ENCODE results near the gene GALNT2.

The GALNT2 gene

GRCh38 chr1:230105754-230106625, 39.0 kb downstream of the GALNT2 start:
- Histone ChIP-seq H3K9ac (ENCODE audit: low read length) (peak overlapping the region; percentile 78), H3K4me1 (ENCODE audit: control insufficient read depth, insufficient read depth, low read length) (peaks cover 84% of the 10 kb centered on the region), H3K36me3 (ENCODE audit: control insufficient read depth, insufficient read depth, low read length, severe bottlenecking) (peaks cover 4% of the 10 kb centered on the region), H3K27me3 (replicated peaks; ENCODE audit: control insufficient read depth, insufficient read depth, low read length) (no peaks in the 10 kb centered on the region), H3K9me3 (ENCODE audit: control insufficient read depth, low read length) (no peaks in the 10 kb centered on the region), H3K4me3 (ENCODE audit: low read length) (peak overlapping the region; percentile 54)
- DNase-seq (ENCODE audit: low read depth) = peak; percentile 88

DNA sequence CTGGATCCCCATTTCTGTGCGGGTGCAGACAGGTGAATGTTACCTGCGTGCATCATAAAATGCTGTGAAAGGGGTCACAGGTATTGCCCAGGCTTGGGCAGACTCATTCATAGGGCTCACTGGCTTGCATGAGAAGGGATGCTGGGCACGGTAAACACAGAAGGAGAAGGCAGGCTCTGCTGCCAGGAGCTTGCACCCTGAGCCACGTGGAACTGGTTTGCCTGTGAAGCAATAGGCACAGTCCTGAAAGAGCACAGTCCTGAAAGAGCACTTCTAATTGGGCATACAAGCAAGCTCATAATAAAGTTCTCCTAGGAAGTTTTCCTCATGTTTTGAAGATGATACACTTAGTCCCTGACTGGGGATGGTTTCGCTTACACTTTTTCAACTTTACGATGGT, 40.9 kb downstream of the GALNT2 start:
- H3K36me3 ChIP-seq (ENCODE audit: control insufficient read depth, insufficient read depth, low read length, severe bottlenecking) = peaks cover 4% of the 10 kb centered on the region
- peaks cover 85% of the 10 kb centered on the region for H3K4me1 ChIP-seq (ENCODE audit: control insufficient read depth, insufficient read depth, low read length)
- no peaks in the 10 kb centered on the region for H3K9me3 ChIP-seq (ENCODE audit: control insufficient read depth, low read length)
- DNase-seq (ENCODE audit: low read depth) = no peak
- no peak overlapping the region for H3K9ac ChIP-seq (ENCODE audit: low read length)
- H3K4me3 ChIP-seq (ENCODE audit: low read length) = no peak overlapping the region
- H3K27me3 ChIP-seq (replicated peaks; ENCODE audit: control insufficient read depth, insufficient read depth, low read length) = no peaks in the 10 kb centered on the region

GRCh38 chr1:230108580-230108979, 41.5 kb downstream of the GALNT2 start:
- no peak for DNase-seq (ENCODE audit: low read depth)
- no peak overlapping the region for H3K9ac ChIP-seq (ENCODE audit: low read length)
- peaks cover 85% of the 10 kb centered on the region for H3K4me1 ChIP-seq (ENCODE audit: control insufficient read depth, insufficient read depth, low read length)
- H3K36me3 ChIP-seq (ENCODE audit: control insufficient read depth, insufficient read depth, low read length, severe bottlenecking) = peaks cover 4% of the 10 kb centered on the region
- no peak overlapping the region for H3K4me3 ChIP-seq (ENCODE audit: low read length)
- H3K9me3 ChIP-seq (ENCODE audit: control insufficient read depth, low read length) = no peaks in the 10 kb centered on the region
- no peaks in the 10 kb centered on the region for H3K27me3 ChIP-seq (replicated peaks; ENCODE audit: control insufficient read depth, insufficient read depth, low read length)

GRCh38 chr1:230109066-230109465, 42.0 kb downstream of the GALNT2 start:
- Histone ChIP-seq H3K27me3 (replicated peaks; ENCODE audit: control insufficient read depth, insufficient read depth, low read length) (no peaks in the 10 kb centered on the region), H3K9me3 (ENCODE audit: control insufficient read depth, low read length) (no peaks in the 10 kb centered on the region), H3K4me3 (ENCODE audit: low read length) (no peak overlapping the region), H3K36me3 (ENCODE audit: control insufficient read depth, insufficient read depth, low read length, severe bottlenecking) (peaks cover 4% of the 10 kb centered on the region), H3K4me1 (ENCODE audit: control insufficient read depth, insufficient read depth, low read length) (peaks cover 85% of the 10 kb centered on the region), H3K9ac (ENCODE audit: low read length) (no peak overlapping the region)
- DNase-seq (ENCODE audit: low read depth) = no peak

GRCh38 chr1:230109895-230110667, 43.0 kb downstream of the GALNT2 start:
- H3K4me1 ChIP-seq (ENCODE audit: control insufficient read depth, insufficient read depth, low read length) = peaks cover 86% of the 10 kb centered on the region
- peak overlapping the region; percentile 10 for H3K9ac ChIP-seq (ENCODE audit: low read length)
- DNase-seq (ENCODE audit: low read depth) = no peak
- no peaks in the 10 kb centered on the region for H3K9me3 ChIP-seq (ENCODE audit: control insufficient read depth, low read length)
- H3K36me3 ChIP-seq (ENCODE audit: control insufficient read depth, insufficient read depth, low read length, severe bottlenecking) = peaks cover 4% of the 10 kb centered on the region
- H3K4me3 ChIP-seq (ENCODE audit: low read length) = no peak overlapping the region
- H3K27me3 ChIP-seq (replicated peaks; ENCODE audit: control insufficient read depth, insufficient read depth, low read length) = no peaks in the 10 kb centered on the region

GRCh38 chr1:230110971-230111370, 43.9 kb downstream of the GALNT2 start:
- H3K4me3 ChIP-seq (ENCODE audit: low read length) = no peak overlapping the region
- no peak overlapping the region for H3K9ac ChIP-seq (ENCODE audit: low read length)
- peaks cover 4% of the 10 kb centered on the region for H3K36me3 ChIP-seq (ENCODE audit: control insufficient read depth, insufficient read depth, low read length, severe bottlenecking)
- H3K27me3 ChIP-seq (replicated peaks; ENCODE audit: control insufficient read depth, insufficient read depth, low read length) = no peaks in the 10 kb centered on the region
- peaks cover 77% of the 10 kb centered on the region for H3K4me1 ChIP-seq (ENCODE audit: control insufficient read depth, insufficient read depth, low read length)
- DNase-seq (ENCODE audit: low read depth) = no peak
- no peaks in the 10 kb centered on the region for H3K9me3 ChIP-seq (ENCODE audit: control insufficient read depth, low read length)

- Histone ChIP-seq H3K36me3 (ENCODE audit: control insufficient read depth, insufficient read depth, low read length, severe bottlenecking) (peaks cover 13% of the 10 kb centered on the region), H3K9me3 (ENCODE audit: control insufficient read depth, low read length) (no peaks in the 10 kb centered on the region), H3K4me3 (ENCODE audit: low read length) (no peak overlapping the region), H3K27me3 (replicated peaks; ENCODE audit: control insufficient read depth, insufficient read depth, low read length) (no peaks in the 10 kb centered on the region), H3K9ac (ENCODE audit: low read length) (peak overlapping the region; percentile 45), H3K4me1 (ENCODE audit: control insufficient read depth, insufficient read depth, low read length) (peaks cover 64% of the 10 kb centered on the region)
- DNase-seq (ENCODE audit: low read depth) = no peak
These were observed 45.2 kb downstream of the GALNT2 start for GRCh38 chr1:230112131-230112701.

- H3K9me3 ChIP-seq (ENCODE audit: control insufficient read depth, low read length) = no peaks in the 10 kb centered on the region
- H3K27me3 ChIP-seq (replicated peaks; ENCODE audit: control insufficient read depth, insufficient read depth, low read length) = no peaks in the 10 kb centered on the region
These were observed 45.7 kb downstream of the GALNT2 start for GRCh38 chr1:230112782-230113181.

GRCh38 chr1:230113235-230113592, 46.2 kb downstream of the GALNT2 start:
- Histone ChIP-seq H3K27me3 (replicated peaks; ENCODE audit: control insufficient read depth, insufficient read depth, low read length) (no peaks in the 10 kb centered on the region), H3K4me1 (ENCODE audit: control insufficient read depth, insufficient read depth, low read length) (peaks cover 54% of the 10 kb centered on the region), H3K4me3 (ENCODE audit: low read length) (peak overlapping the region; percentile 67), H3K9ac (ENCODE audit: low read length) (peak overlapping the region; percentile 69), H3K9me3 (ENCODE audit: control insufficient read depth, low read length) (no peaks in the 10 kb centered on the region), H3K36me3 (ENCODE audit: control insufficient read depth, insufficient read depth, low read length, severe bottlenecking) (peaks cover 19% of the 10 kb centered on the region)
- no peak for DNase-seq (ENCODE audit: low read depth)

More at GRCh38 chr1:230112782-230113181, 45.7 kb downstream of the GALNT2 start:
- peaks cover 15% of the 10 kb centered on the region for H3K36me3 ChIP-seq (ENCODE audit: control insufficient read depth, insufficient read depth, low read length, severe bottlenecking)
- peak overlapping the region; percentile 69 for H3K9ac ChIP-seq (ENCODE audit: low read length)
- peak overlapping the region; percentile 67 for H3K4me3 ChIP-seq (ENCODE audit: low read length)
- H3K4me1 ChIP-seq (ENCODE audit: control insufficient read depth, insufficient read depth, low read length) = peaks cover 59% of the 10 kb centered on the region
- no peak for DNase-seq (ENCODE audit: low read depth)

DNA sequence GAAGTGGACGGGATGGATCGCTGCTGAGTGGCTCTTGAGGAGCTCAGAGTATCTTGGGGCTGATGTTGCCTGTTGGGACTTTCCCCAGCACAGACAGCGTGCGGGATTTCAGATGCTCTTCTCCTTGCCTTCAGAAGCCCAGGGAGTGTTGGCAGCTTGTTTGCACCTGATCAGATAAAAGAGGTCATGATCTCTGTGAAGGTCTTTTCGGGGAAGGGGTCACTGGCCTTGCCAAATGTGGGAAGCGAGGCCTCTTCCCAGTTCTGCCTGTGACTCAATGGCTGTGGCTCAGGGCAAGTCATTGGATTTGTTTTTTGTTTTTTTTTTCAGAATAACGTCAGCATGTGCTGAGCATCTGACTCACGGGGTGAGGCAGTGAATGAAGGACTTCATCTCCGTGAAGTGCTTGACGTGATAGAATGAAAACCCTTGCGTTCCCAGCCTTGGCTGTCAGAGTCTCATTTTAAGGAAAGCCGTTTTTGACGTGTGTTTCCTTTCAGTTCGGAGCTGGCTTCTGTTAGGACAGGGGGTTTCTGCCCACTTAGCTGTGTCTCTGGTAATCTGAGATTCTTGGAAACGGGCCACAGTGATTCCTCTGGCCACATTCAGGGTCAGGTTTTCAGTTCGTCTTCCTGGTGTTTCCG, 46.7 kb downstream of the GALNT2 start:
- H3K4me1 ChIP-seq (ENCODE audit: control insufficient read depth, insufficient read depth, low read length) = peaks cover 50% of the 10 kb centered on the region
- H3K36me3 ChIP-seq (ENCODE audit: control insufficient read depth, insufficient read depth, low read length, severe bottlenecking) = peaks cover 16% of the 10 kb centered on the region
- no peaks in the 10 kb centered on the region for H3K9me3 ChIP-seq (ENCODE audit: control insufficient read depth, low read length)
- peak overlapping the region; percentile 69 for H3K9ac ChIP-seq (ENCODE audit: low read length)
- no peaks in the 10 kb centered on the region for H3K27me3 ChIP-seq (replicated peaks; ENCODE audit: control insufficient read depth, insufficient read depth, low read length)
- peak; percentile 91 for DNase-seq (ENCODE audit: low read depth)
- peak overlapping the region; percentile 67 for H3K4me3 ChIP-seq (ENCODE audit: low read length)

DNA sequence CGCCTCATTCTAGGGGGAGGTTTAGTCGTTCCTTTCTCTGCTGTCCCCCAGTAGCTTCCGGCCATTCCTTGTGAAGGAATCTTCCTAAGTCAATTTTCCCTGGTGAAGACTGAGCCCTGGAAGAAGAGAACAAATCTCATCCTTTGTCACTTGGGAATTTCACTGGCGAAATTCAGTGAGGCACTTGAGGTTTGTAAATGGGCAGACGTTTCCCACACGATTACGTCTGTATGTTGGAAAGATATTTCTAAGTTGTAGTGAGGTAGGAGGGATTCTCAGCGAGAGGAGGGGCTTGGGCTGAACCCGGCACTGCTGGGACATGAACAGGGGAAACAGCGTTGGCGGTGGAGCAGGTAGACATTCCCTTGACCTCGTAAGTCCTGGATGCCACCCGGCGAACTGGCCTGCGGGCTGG, 47.2 kb downstream of the GALNT2 start:
- Histone ChIP-seq H3K4me3 (ENCODE audit: low read length) (peak overlapping the region; percentile 67), H3K36me3 (ENCODE audit: control insufficient read depth, insufficient read depth, low read length, severe bottlenecking) (peaks cover 16% of the 10 kb centered on the region), H3K9ac (ENCODE audit: low read length) (peak overlapping the region; percentile 69), H3K9me3 (ENCODE audit: control insufficient read depth, low read length) (no peaks in the 10 kb centered on the region), H3K4me1 (ENCODE audit: control insufficient read depth, insufficient read depth, low read length) (peaks cover 50% of the 10 kb centered on the region), H3K27me3 (replicated peaks; ENCODE audit: control insufficient read depth, insufficient read depth, low read length) (no peaks in the 10 kb centered on the region)
- no peak for DNase-seq (ENCODE audit: low read depth)
